Measurements from ENCODE around the gene CTXND1.

Gene CTXND1

DNA sequence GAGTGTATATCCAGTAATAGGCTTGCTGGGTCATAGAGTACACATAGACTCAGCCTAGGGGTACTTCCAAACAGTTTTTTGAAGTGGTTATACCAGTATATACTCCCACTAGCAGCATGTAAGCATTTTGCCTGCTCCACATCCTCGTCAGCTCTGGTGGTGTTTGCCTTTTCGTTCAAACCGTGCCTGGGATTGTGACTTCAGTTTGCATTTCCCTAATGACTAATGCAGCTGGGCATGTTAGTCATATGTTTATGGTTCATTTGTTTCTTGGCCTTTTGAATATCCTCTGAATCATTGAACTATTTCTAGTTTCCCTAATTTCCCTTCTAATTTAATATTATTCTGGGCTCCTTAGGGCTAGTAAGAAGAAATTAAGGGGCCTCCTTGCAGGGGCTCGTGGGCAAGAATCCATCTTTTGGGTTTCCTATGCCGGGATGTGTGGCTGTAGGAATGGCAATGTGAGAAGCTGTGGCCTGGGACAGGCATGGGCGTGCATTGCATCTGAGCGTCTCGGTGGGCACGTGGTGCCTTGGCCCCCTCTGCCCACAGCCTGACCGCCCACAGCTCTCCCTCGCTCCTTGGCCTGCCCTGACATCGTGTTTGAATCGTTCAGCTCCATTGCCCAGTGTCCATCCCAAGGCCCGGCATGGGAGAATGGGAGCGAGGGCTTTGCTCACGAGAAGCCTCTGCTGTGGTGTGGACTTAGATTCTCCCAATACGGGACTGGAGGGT, 72.8 kb downstream of the CTXND1 start:
- TF ChIP-seq TAF1 (IDR thresholded peaks at IDR 0.05; ENCODE audit: borderline replicate concordance, insufficient read depth, low read length) (no peak), FOXP2 (optimal IDR thresholded peaks at IDR 0.05; ENCODE audit: borderline replicate concordance, extremely low read depth, extremely low read length, insufficient read depth) (no peak), POLR2AphosphoS5 (IDR thresholded peaks at IDR 0.05; ENCODE audit: low read depth, low read length) (no peak), SIN3A (IDR thresholded peaks at IDR 0.05; ENCODE audit: borderline replicate concordance, insufficient read depth, low read length) (no peak)
- TF ChIP-seq, protein P1, sequence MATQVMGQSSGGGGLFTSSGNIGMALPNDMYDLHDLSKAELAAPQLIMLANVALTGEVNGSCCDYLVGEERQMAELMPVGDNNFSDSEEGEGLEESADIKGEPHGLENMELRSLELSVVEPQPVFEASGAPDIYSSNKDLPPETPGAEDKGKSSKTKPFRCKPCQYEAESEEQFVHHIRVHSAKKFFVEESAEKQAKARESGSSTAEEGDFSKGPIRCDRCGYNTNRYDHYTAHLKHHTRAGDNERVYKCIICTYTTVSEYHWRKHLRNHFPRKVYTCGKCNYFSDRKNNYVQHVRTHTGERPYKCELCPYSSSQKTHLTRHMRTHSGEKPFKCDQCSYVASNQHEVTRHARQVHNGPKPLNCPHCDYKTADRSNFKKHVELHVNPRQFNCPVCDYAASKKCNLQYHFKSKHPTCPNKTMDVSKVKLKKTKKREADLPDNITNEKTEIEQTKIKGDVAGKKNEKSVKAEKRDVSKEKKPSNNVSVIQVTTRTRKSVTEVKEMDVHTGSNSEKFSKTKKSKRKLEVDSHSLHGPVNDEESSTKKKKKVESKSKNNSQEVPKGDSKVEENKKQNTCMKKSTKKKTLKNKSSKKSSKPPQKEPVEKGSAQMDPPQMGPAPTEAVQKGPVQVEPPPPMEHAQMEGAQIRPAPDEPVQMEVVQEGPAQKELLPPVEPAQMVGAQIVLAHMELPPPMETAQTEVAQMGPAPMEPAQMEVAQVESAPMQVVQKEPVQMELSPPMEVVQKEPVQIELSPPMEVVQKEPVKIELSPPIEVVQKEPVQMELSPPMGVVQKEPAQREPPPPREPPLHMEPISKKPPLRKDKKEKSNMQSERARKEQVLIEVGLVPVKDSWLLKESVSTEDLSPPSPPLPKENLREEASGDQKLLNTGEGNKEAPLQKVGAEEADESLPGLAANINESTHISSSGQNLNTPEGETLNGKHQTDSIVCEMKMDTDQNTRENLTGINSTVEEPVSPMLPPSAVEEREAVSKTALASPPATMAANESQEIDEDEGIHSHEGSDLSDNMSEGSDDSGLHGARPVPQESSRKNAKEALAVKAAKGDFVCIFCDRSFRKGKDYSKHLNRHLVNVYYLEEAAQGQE (IDR thresholded peaks at IDR 0.05; ENCODE audit: insufficient read depth in 1 of 2, low read depth in 2 of 2, low read length in 2 of 2) = no peak

DNA sequence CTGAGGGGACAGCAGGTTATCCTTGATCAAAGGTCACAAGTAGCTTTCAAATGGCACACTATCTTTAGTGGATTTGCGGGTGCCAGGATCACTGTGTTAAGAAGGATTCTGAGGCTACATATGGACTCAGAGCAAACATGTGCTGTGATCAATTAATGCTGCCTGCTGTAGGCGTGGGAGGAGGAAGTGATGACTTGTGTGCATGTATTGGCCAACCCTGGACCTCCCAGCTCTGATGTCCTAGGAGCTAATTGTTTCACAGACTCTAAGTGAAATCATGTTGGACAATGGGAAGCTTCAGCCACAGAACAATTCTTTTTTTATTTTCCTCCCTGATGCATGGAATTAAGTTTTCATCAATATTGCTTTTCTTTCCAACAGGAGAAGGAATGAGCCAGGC, 74.9 kb downstream of the CTXND1 start:
- TF ChIP-seq POLR2AphosphoS5 (IDR thresholded peaks at IDR 0.05; ENCODE audit: low read depth, low read length) (no peak), FOXP2 (optimal IDR thresholded peaks at IDR 0.05; ENCODE audit: borderline replicate concordance, extremely low read depth, extremely low read length, insufficient read depth) (no peak), TAF1 (IDR thresholded peaks at IDR 0.05; ENCODE audit: borderline replicate concordance, insufficient read depth, low read length) (no peak), SIN3A (IDR thresholded peaks at IDR 0.05; ENCODE audit: borderline replicate concordance, insufficient read depth, low read length) (no peak)
- TF ChIP-seq, protein P1 (IDR thresholded peaks at IDR 0.05; ENCODE audit: insufficient read depth in 1 of 2, low read depth in 2 of 2, low read length in 2 of 2) = no peak

DNA sequence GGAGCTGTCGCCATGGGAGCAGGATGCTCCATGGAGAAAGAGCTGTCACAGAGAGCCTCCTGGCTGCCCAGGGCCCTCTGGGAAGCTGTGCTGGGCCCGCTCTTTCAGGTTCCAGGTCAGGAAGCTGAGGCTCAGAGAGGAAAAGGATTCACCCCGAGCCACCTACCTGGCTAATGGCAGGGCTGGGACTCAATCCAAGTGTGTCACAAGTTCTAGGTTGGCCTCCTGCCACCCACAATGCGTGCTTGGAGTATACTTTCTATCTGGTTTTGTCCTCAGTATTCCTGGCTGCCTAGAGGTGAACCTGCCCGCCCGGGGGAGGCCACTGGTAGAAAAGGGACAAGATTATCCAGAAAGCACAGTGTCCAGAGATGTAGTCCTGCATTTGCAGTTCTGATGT, 75.6 kb downstream of the CTXND1 start:
- TF ChIP-seq, protein P1 (IDR thresholded peaks at IDR 0.05; ENCODE audit: insufficient read depth in 1 of 2, low read depth in 2 of 2, low read length in 2 of 2) = no peak
- no peak for TF ChIP-seq POLR2AphosphoS5 (IDR thresholded peaks at IDR 0.05; ENCODE audit: low read depth, low read length)
- no peak for TF ChIP-seq FOXP2 (optimal IDR thresholded peaks at IDR 0.05; ENCODE audit: borderline replicate concordance, extremely low read depth, extremely low read length, insufficient read depth)
- TF ChIP-seq TAF1 (IDR thresholded peaks at IDR 0.05; ENCODE audit: borderline replicate concordance, insufficient read depth, low read length) = no peak
- TF ChIP-seq SIN3A (IDR thresholded peaks at IDR 0.05; ENCODE audit: borderline replicate concordance, insufficient read depth, low read length) = no peak

DNA sequence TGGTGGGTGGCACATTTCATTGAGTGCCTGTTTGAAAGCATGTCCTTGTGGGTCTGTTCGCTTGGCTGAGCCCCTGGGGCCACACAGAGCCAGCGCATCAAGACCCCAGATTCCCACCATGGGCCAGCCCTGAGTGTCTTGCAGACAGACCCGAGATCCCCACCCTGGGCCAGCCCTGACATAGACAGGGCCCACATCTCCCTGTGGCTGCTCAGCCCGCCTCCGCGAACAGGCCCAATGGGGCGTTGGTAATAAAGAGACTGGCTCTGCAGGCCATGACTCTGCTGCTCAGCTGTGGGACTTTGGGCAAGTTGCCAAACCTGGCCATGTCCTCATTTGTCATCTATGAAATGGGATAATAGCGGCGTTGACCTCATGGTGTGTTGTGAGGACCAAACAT, 76.6 kb downstream of the CTXND1 start:
- TF ChIP-seq FOXP2 (optimal IDR thresholded peaks at IDR 0.05; ENCODE audit: borderline replicate concordance, extremely low read depth, extremely low read length, insufficient read depth) (no peak), TAF1 (IDR thresholded peaks at IDR 0.05; ENCODE audit: borderline replicate concordance, insufficient read depth, low read length) (no peak), SIN3A (IDR thresholded peaks at IDR 0.05; ENCODE audit: borderline replicate concordance, insufficient read depth, low read length) (no peak), POLR2AphosphoS5 (IDR thresholded peaks at IDR 0.05; ENCODE audit: low read depth, low read length) (no peak)
- TF ChIP-seq, protein P1 (IDR thresholded peaks at IDR 0.05; ENCODE audit: insufficient read depth in 1 of 2, low read depth in 2 of 2, low read length in 2 of 2) = no peak

Measured in PFSK-1 (cell line).